Measurements from ENCODE around the gene VSTM2B. TPM values are rescaled to one million over a fixed set of nuclear protein-coding genes. Genes with fewer than 3 reads are reported as not detected.

The VSTM2B gene
- total and polyA plus RNA-seq, 4 donors = not detected

DNA sequence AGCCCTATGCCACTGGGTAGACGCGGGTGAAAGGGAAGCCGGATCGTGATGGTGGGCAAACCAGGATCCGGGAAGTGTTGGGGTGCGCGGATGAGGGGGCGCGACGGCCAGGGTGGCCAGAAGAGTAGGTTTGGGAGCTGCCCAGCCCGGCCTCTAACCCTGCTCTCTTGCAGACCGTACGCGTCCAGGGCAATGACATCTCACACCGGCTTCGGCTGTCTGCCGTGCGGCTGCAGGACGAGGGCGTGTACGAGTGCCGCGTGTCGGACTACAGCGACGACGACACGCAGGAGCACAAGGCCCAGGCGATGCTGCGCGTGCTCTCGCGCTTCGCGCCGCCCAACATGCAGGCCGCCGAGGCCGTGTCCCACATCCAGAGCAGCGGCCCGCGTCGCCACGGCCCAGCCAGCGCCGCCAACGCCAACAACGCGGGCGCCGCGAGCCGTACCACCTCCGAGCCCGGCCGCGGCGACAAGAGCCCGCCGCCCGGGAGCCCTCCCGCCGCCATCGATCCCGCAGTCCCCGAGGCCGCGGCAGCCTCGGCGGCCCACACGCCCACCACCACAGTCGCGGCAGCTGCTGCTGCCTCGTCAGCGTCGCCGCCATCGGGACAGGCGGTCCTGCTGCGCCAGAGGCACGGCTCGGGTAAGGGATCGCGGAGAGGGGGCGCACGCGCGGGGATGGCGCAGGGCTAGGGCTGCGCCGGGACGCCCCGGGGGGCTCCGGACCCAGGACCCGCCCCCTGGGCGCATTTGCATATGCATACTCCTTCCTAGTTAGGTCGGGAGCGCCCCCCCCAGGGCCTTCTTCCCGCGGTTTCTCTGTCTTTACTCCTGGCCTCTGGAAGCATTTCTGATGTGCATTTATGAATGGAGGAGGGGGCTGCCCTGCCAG lies 4.1 kb downstream of the VSTM2B start:
- Histone ChIP-seq H3K4me3 (ENCODE audit: low read depth in 1 of 3, low read length in 3 of 3) (no peak overlapping the region), H3K27ac (ENCODE audit: low read depth in 1 of 2, low read length in 2 of 2) (no peak overlapping the region), H3K9ac (ENCODE audit: low read depth in 1 of 2, low read length in 2 of 2) (no peak overlapping the region), H3K36me3 (ENCODE audit: control insufficient read depth in 4 of 4, insufficient read depth in 3 of 4, low read depth in 1 of 4, low read length in 3 of 4) (no peaks in the 10 kb centered on the region), H3K4me1 (ENCODE audit: control insufficient read depth in 4 of 4, insufficient read depth in 4 of 4, low read length in 3 of 4) (peaks cover 4 to 26% (median 5%) of the 10 kb centered on the region in 4 donors), H3K9me3 (ENCODE audit: control insufficient read depth in 4 of 4, low read length in 3 of 4) (no peaks in the 10 kb centered on the region), H3K27me3 (ENCODE audit: control insufficient read depth in 4 of 4, insufficient read depth in 4 of 4, low read length in 3 of 4) (peaks cover 7 to 13% (median 9%) of the 10 kb centered on the region in 4 donors)
- WGBS = 9% methylated on average over 100 of the region's 100 CpGs
- DNase-seq (ENCODE audit: low spot score) = no peak
- TF ChIP-seq HNF4A (conservative IDR thresholded peaks at IDR 0.05) (no peak), FOXA1 (IDR thresholded peaks at IDR 0.05) (no peak), JUND (IDR thresholded peaks at IDR 0.05) (no peak), TAF1 (conservative IDR thresholded peaks at IDR 0.05) (no peak), YY1 (IDR thresholded peaks at IDR 0.05) (no peak), MAX (IDR thresholded peaks at IDR 0.05) (no peak), HNF4G (IDR thresholded peaks at IDR 0.05) (no peak), RXRA (IDR thresholded peaks at IDR 0.05) (no peak), FOXA2 (IDR thresholded peaks at IDR 0.05) (no peak), EGR1 (IDR thresholded peaks at IDR 0.05; ENCODE audit: low read depth in 2 of 2) (no peak), NR2F2 (IDR thresholded peaks at IDR 0.05) (no peak), GABPA (IDR thresholded peaks at IDR 0.05 in 1 of 2, conservative IDR thresholded peaks at IDR 0.05 in 1 of 2) (no peak)
- TF ChIP-seq, protein P1, sequence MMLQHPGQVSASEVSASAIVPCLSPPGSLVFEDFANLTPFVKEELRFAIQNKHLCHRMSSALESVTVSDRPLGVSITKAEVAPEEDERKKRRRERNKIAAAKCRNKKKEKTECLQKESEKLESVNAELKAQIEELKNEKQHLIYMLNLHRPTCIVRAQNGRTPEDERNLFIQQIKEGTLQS (IDR thresholded peaks at IDR 0.05) = no peak
- TF ChIP-seq, protein P2, sequence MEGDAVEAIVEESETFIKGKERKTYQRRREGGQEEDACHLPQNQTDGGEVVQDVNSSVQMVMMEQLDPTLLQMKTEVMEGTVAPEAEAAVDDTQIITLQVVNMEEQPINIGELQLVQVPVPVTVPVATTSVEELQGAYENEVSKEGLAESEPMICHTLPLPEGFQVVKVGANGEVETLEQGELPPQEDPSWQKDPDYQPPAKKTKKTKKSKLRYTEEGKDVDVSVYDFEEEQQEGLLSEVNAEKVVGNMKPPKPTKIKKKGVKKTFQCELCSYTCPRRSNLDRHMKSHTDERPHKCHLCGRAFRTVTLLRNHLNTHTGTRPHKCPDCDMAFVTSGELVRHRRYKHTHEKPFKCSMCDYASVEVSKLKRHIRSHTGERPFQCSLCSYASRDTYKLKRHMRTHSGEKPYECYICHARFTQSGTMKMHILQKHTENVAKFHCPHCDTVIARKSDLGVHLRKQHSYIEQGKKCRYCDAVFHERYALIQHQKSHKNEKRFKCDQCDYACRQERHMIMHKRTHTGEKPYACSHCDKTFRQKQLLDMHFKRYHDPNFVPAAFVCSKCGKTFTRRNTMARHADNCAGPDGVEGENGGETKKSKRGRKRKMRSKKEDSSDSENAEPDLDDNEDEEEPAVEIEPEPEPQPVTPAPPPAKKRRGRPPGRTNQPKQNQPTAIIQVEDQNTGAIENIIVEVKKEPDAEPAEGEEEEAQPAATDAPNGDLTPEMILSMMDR (IDR thresholded peaks at IDR 0.05; ENCODE audit: low read depth, low read length, missing input control) = no peak

DNA sequence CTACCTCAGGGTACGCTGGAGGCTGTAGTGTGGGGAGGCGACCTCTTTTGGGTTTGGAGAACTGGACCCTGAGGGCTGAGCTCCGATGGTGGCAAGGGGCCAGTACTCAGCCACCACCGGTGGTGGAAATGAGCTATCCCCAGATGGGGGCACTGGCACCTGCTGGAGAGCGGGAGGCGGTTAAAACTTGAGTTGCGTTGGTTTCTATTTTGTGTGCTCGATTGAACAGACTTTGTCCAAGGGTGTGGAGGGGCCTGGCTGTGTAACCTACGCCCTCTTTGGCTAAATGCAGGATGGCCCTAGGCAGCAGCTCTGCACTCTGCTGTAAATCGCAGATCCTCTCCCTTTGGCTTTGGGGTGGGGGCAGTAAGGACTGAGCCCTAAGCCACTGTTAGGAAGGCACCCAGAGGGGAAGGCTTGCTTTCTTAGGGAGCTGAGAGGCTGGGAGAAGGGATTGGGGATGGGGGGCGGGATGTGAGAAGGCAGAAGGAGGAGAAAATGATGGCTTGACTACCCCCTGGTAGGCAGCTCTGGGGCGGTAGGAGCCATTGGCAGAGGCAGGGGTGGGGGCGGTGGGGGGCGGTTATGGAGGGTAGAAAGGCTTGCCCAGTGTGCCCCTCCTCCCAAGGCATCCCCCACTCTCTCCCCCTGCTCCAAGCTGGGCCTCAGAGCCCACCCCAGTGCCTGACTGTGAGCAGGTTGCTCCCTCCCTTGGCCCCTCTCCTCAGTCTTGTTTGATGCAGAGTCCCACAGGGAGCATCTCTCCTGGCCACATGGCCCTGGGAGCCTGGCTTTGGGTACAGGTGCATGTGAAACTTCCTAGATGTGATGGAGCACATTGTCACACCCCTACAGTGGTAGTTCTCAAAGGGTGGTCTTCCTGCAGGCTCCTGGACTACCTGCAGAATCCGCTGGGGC lies 5.0 kb downstream of the VSTM2B start:
- Histone ChIP-seq H3K9ac (ENCODE audit: low read depth in 1 of 2, low read length in 2 of 2) (no peak overlapping the region), H3K36me3 (ENCODE audit: control insufficient read depth in 4 of 4, insufficient read depth in 3 of 4, low read depth in 1 of 4, low read length in 3 of 4) (no peaks in the 10 kb centered on the region), H3K4me1 (ENCODE audit: control insufficient read depth in 4 of 4, insufficient read depth in 4 of 4, low read length in 3 of 4) (peaks cover 2 to 26% (median 5%) of the 10 kb centered on the region in 4 donors), H3K27ac (ENCODE audit: low read depth in 1 of 2, low read length in 2 of 2) (no peak overlapping the region), H3K27me3 (ENCODE audit: control insufficient read depth in 4 of 4, insufficient read depth in 4 of 4, low read length in 3 of 4) (peaks cover 7 to 9% (median 8%) of the 10 kb centered on the region in 4 donors), H3K9me3 (ENCODE audit: control insufficient read depth in 4 of 4, low read length in 3 of 4) (no peaks in the 10 kb centered on the region), H3K4me3 (ENCODE audit: low read depth in 1 of 3, low read length in 3 of 3) (no peak overlapping the region)
- WGBS = 23% methylated on average over 15 of the region's 15 CpGs
- DNase-seq (ENCODE audit: low spot score) = no peak
- TF ChIP-seq FOXA2 (IDR thresholded peaks at IDR 0.05) (no peak), SP1 (IDR thresholded peaks at IDR 0.05) (no peak), HNF4G (IDR thresholded peaks at IDR 0.05) (no peak), JUND (IDR thresholded peaks at IDR 0.05) (no peak), TAF1 (conservative IDR thresholded peaks at IDR 0.05) (no peak), REST (IDR thresholded peaks at IDR 0.05) (no peak), MAX (IDR thresholded peaks at IDR 0.05) (no peak), RXRA (IDR thresholded peaks at IDR 0.05) (no peak), RAD21 (IDR thresholded peaks at IDR 0.05) (no peak), NR2F2 (IDR thresholded peaks at IDR 0.05) (no peak), HNF4A (conservative IDR thresholded peaks at IDR 0.05) (no peak), YY1 (IDR thresholded peaks at IDR 0.05) (no peak), FOXA1 (IDR thresholded peaks at IDR 0.05) (no peak), GABPA (IDR thresholded peaks at IDR 0.05 in 1 of 2, conservative IDR thresholded peaks at IDR 0.05 in 1 of 2) (no peak)
- TF ChIP-seq, protein P3, sequence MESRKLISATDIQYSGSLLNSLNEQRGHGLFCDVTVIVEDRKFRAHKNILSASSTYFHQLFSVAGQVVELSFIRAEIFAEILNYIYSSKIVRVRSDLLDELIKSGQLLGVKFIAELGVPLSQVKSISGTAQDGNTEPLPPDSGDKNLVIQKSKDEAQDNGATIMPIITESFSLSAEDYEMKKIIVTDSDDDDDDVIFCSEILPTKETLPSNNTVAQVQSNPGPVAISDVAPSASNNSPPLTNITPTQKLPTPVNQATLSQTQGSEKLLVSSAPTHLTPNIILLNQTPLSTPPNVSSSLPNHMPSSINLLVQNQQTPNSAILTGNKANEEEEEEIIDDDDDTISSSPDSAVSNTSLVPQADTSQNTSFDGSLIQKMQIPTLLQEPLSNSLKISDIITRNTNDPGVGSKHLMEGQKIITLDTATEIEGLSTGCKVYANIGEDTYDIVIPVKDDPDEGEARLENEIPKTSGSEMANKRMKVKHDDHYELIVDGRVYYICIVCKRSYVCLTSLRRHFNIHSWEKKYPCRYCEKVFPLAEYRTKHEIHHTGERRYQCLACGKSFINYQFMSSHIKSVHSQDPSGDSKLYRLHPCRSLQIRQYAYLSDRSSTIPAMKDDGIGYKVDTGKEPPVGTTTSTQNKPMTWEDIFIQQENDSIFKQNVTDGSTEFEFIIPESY (IDR thresholded peaks at IDR 0.05) = no peak
- TF ChIP-seq, protein P1 (IDR thresholded peaks at IDR 0.05) = no peak
